H1 (cell line): ENCODE measurements around the gene LAMC3. TPM values are rescaled to one million over a fixed set of nuclear protein-coding genes. Genes with fewer than 3 reads are reported as not detected.

Experiments
- CTCF ChIA-PET: fragments of 300-600 bp; sonication (Branson Sonifier 250); formaldehyde crosslinking; loops from one replicate; lab custom pipeline; 2021; ENCODE audit not compliant: partially characterized antibody; lab: Charles Lee
- POLR2A ChIA-PET: fragments of 300-600 bp; sonication (Branson Sonifier 250); formaldehyde crosslinking; loops from one replicate; lab custom pipeline; 2021; ENCODE audit warnings: inconsistent platforms; ENCODE audit not compliant: partially characterized antibody; lab: Charles Lee
- DNase-seq, 2 experiments: peaks; one replicate each; pipeline versions ENCODE4 v3.0.0 to v3.0.0-alpha.2; 2010 to 2022; ENCODE audit warnings: low spot score in 2 of 2, low read depth in 1 of 2, mixed read lengths in 1 of 2
- FAIRE-seq: peaks from 2 replicates; lab custom pipeline; 2011; peaks lifted over from hg19 to GRCh38; lab: Jason Lieb, UNC
- H2AFZ ChIP-seq: 2 replicates; pipeline ENCODE4 v1.8.1; 2012; ENCODE audit warnings: low read length, inconsistent platforms
- H2AK5ac ChIP-seq: 2 replicates; pipeline ENCODE4 v1.6.1; 2013; ENCODE audit warnings: low read depth, low read length
- H2BK120ac ChIP-seq: replicated peaks from 2 replicates; pipeline ENCODE3; 2013; ENCODE audit warnings: low read depth, low read length, inconsistent platforms
- H2BK12ac ChIP-seq: 2 replicates; pipeline ENCODE4 v1.6.1; 2013; ENCODE audit warnings: low read depth, low read length
- H2BK15ac ChIP-seq: 2 replicates; pipeline ENCODE4 v1.6.1; 2013; ENCODE audit warnings: low read length
- H2BK20ac ChIP-seq: 2 replicates; pipeline ENCODE4 v1.6.1; 2013; ENCODE audit warnings: low read length
- H2BK5ac ChIP-seq: 2 replicates; pipeline ENCODE4 v1.6.1; 2013; ENCODE audit warnings: low read depth, low read length
- H3K14ac ChIP-seq: 2 replicates; pipeline ENCODE4 v1.6.1; 2013; ENCODE audit warnings: inconsistent platforms; ENCODE audit not compliant: insufficient read length
- H3K18ac ChIP-seq: 2 replicates; pipeline ENCODE4 v1.6.1; 2013; ENCODE audit warnings: low read length; ENCODE audit errors: extremely low read depth
- H3K23ac ChIP-seq: 2 replicates; pipeline ENCODE4 v1.6.1; 2013; ENCODE audit warnings: inconsistent platforms; ENCODE audit not compliant: insufficient read length
- H3K23me2 ChIP-seq: 2 replicates; pipeline ENCODE4 v1.6.1; 2013; ENCODE audit warnings: low read depth, low read length
- H3K27ac ChIP-seq: 2 replicates; pipeline ENCODE4 v1.6.1; 2011; ENCODE audit warnings: low read depth, low read length, inconsistent platforms
- H3K27me3 ChIP-seq, 4 experiments: replicated peaks in 1 of 4; 1 replicate in 1 of 4; 2 replicates in 3 of 4; pipeline versions ENCODE4 v1.6.1 to v1.8.1; 2011 to 2013; ENCODE audit warnings: low read length in 3 of 4, mild to moderate bottlenecking in 3 of 4, inconsistent platforms in 2 of 4, mixed read lengths in 2 of 4, moderate library complexity in 1 of 4; ENCODE audit not compliant: control insufficient read depth in 3 of 4, insufficient read depth in 3 of 4; ENCODE audit errors: extremely low read depth in 1 of 4
- H3K36me3 ChIP-seq, 4 experiments: 2 replicates each; pipeline versions ENCODE4 v1.6.1 to v1.8.1; 2011 to 2013; ENCODE audit warnings: mild to moderate bottlenecking in 4 of 4, low read length in 3 of 4, moderate library complexity in 2 of 4, control low read depth in 1 of 4, inconsistent platforms in 1 of 4; ENCODE audit not compliant: insufficient read depth in 4 of 4, control insufficient read depth in 2 of 4
- H3K4ac ChIP-seq: replicated peaks from 2 replicates; pipeline ENCODE3; 2013; ENCODE audit warnings: low read length, low read depth, mixed read lengths, inconsistent platforms; ENCODE audit not compliant: insufficient read length
- H3K4me1 ChIP-seq, 4 experiments: replicated peaks in 1 of 4; 1 replicate in 1 of 4; 2 replicates in 3 of 4; pipeline versions ENCODE4 v1.6.1 to v1.8.1; 2011 to 2013; ENCODE audit warnings: low read length in 3 of 4, inconsistent platforms in 2 of 4, mixed read lengths in 1 of 4; ENCODE audit not compliant: insufficient read depth in 4 of 4, control insufficient read depth in 3 of 4
- H3K4me2 ChIP-seq, 2 experiments: 2 replicates each; pipeline versions ENCODE4 v1.6.1 to v1.8.1; 2011 to 2013; ENCODE audit warnings: low read depth in 2 of 2, low read length in 2 of 2, control low read depth in 1 of 2, inconsistent platforms in 1 of 2, mild to moderate bottlenecking in 1 of 2; ENCODE audit not compliant: insufficient read depth in 1 of 2
- H3K4me3 ChIP-seq, 4 experiments: fragments of 200-600, 300-600 bp in 1 of 4; sonication (generic), shearing (Covaris generic), sonication (Bioruptor Twin) in 1 of 4; 2 replicates each; pipeline versions ENCODE4 v1.5.1 to v1.8.1; 2011 to 2016; ENCODE audit warnings: low read length in 4 of 4, low read depth in 3 of 4, control low read depth in 2 of 4, inconsistent platforms in 2 of 4, mild to moderate bottlenecking in 2 of 4, mixed read lengths in 1 of 4, moderate library complexity in 1 of 4; ENCODE audit not compliant: insufficient read depth in 2 of 4; ENCODE audit errors: extremely low read depth in 1 of 4
- H3K56ac ChIP-seq: replicated peaks from 2 replicates; pipeline ENCODE3; 2013; ENCODE audit warnings: low read depth, mild to moderate bottlenecking, mixed read lengths, low read length, inconsistent platforms; ENCODE audit not compliant: insufficient read length
- H3K79me1 ChIP-seq: 2 replicates; pipeline ENCODE4 v1.6.1; 2013; ENCODE audit warnings: low read depth, low read length, control low read depth
- H3K79me2 ChIP-seq, 2 experiments: 2 replicates each; pipeline versions ENCODE4 v1.6.1 to v1.8.1; 2012 to 2013; ENCODE audit warnings: low read length in 2 of 2, mild to moderate bottlenecking in 2 of 2, inconsistent platforms in 1 of 2; ENCODE audit not compliant: insufficient read depth in 2 of 2, control insufficient read depth in 1 of 2
- H3K9ac ChIP-seq, 4 experiments: replicated peaks in 1 of 4; 1 replicate in 1 of 4; 2 replicates in 3 of 4; pipeline versions ENCODE4 v1.6.1 to v1.8.1; 2011 to 2013; ENCODE audit warnings: low read depth in 3 of 4, low read length in 3 of 4, control low read depth in 2 of 4, mild to moderate bottlenecking in 2 of 4, moderate library complexity in 2 of 4, inconsistent platforms in 1 of 4; ENCODE audit errors: extremely low read depth in 1 of 4
- H3K9me3 ChIP-seq, 2 experiments: 2 replicates each; pipeline versions ENCODE4 v1.6.1 to v1.8.1; 2012 to 2013; ENCODE audit warnings: mild to moderate bottlenecking in 2 of 2, moderate library complexity in 2 of 2, control low read depth in 1 of 2, inconsistent platforms in 1 of 2, low read depth in 1 of 2, low read length in 1 of 2, mixed read lengths in 1 of 2; ENCODE audit not compliant: insufficient read depth in 2 of 2
- H4K20me1 ChIP-seq, 2 experiments: replicated peaks in 1 of 2; 2 replicates each; pipeline versions ENCODE3 to v1.8.1; 2011 to 2013; ENCODE audit warnings: inconsistent platforms in 2 of 2, low read length in 2 of 2, mild to moderate bottlenecking in 1 of 2; ENCODE audit not compliant: insufficient read depth in 2 of 2, control insufficient read depth in 1 of 2
- H4K5ac ChIP-seq: 2 replicates; pipeline ENCODE4 v1.6.1; 2013; ENCODE audit warnings: low read length, low read depth, mixed read lengths, inconsistent platforms; ENCODE audit not compliant: insufficient read length
- H4K8ac ChIP-seq: 2 replicates; pipeline ENCODE4 v1.8.0; 2013; ENCODE audit warnings: mild to moderate bottlenecking, moderate library complexity, low read length, inconsistent platforms; ENCODE audit not compliant: insufficient read depth; ENCODE audit errors: extremely low read depth
- H4K91ac ChIP-seq: replicated peaks from 2 replicates; pipeline ENCODE3; 2013; ENCODE audit warnings: low read length, mixed read lengths, inconsistent platforms; ENCODE audit not compliant: insufficient read length
- GABPA ChIP-seq: IDR thresholded peaks from 2 replicates; pipeline ENCODE4 v1.6.1; 2011; ENCODE audit warnings: mild to moderate bottlenecking, low read length, moderate library complexity, borderline replicate concordance; ENCODE audit not compliant: insufficient read depth
- JUND ChIP-seq: IDR thresholded peaks from 2 replicates; pipeline ENCODE4 v1.6.1; 2011; ENCODE audit warnings: mild to moderate bottlenecking, improper control_type of control experiment, low read length
- NANOG ChIP-seq: IDR thresholded peaks from 2 replicates; pipeline ENCODE4 v1.6.1; 2011; ENCODE audit warnings: low read length, low read depth, mild to moderate bottlenecking, inconsistent platforms; ENCODE audit not compliant: insufficient read depth, poor library complexity, severe bottlenecking
- POU5F1 ChIP-seq: IDR thresholded peaks from 2 replicates; pipeline ENCODE4 v1.6.1; 2011; ENCODE audit warnings: low read depth, mild to moderate bottlenecking, low read length, moderate library complexity
- SP1 ChIP-seq: IDR thresholded peaks from 2 replicates; pipeline ENCODE4 v1.6.1; 2011; ENCODE audit warnings: low read depth, low read length
- ZNF274 ChIP-seq: IDR thresholded peaks from 2 replicates; pipeline ENCODE4 v1.7.0; 2012; ENCODE audit warnings: low read length, borderline replicate concordance; ENCODE audit errors: extremely low read depth
- WGBS, 2 experiments: shearing (Covaris generic) in 1 of 2; methylation state at CpG; one replicate each; pipeline versions ENCODE4 v1.1.6 to v1.1.7; 2013 to 2015; ENCODE audit warnings: low lambda C conversion rate in 2 of 2, mixed read lengths in 2 of 2, inconsistent platforms in 1 of 2, low coverage in 1 of 2, missing lambda C conversion rate in 1 of 2; ENCODE audit not compliant: insufficient replicate concordance in 2 of 2, insufficient coverage in 1 of 2, insufficient read length in 1 of 2; ENCODE audit errors: extremely low coverage in 1 of 2, missing lambda C conversion rate in 1 of 2; 5-methylcytosine and 5-hydroxymethylcytosine counted together
- polyA plus RNA-seq, 7 experiments: library from polyadenylated mRNA; depleted of rRNA in 3 of 7; stranded (reverse) in 5 of 7; unstranded in 2 of 7; fragments of >200 nt in 5 of 7; fragments of 200-250 nt in 2 of 7; gene quantifications; 1 replicate in 5 of 7; 2 replicates in 1 of 7; 4 replicates in 1 of 7; pipeline versions ENCODE4 v1.2.1 to v1.2.3, GENCODE V29; 2011 to 2013; ENCODE audit warnings: missing spikeins in 2 of 7, mixed read lengths in 2 of 7
- total RNA-seq: library from RNA; stranded (reverse); fragmentation: NEBNext Ultra II Directional; extraction: Animal tissue kit (Norgen Biotek cat#: 25700); gene quantifications from 2 replicates; pipeline ENCODE4 v1.2.1, GENCODE V29; 2021

LAMC3 gene
- total and polyA plus RNA-seq, 2 of the 8 experiments (the other 6 are each of a cell fraction or from before 2014, with no cell fraction given): 9.3 to 12.3 TPM

DNA sequence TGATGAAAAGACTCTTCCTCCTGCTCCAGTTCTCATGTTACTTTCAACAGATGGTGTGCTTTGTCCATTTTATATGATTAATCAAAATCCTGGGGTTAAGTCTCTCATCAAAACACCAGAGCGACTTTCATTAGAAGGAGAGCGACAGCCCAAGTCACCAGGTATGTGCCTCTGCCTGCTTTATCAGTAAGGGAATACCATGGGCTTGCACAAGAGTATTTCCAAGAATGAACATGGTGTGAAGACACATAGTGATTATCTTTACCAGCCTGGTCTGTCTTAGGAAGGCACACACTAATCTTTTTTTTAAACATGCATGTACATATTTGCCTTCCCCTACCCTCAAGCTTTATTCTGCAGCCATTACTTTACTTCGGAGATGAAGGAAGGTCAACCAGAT lies 131.6 kb downstream of the LAMC3 start:
- Histone ChIP-seq H3K4ac (no peak overlapping the region), H3K36me3 (peaks cover 30 to 77% (median 64%) of the 10 kb centered on the region in 4 experiments), H4K20me1 (no peaks in the 10 kb centered on the region), H3K27me3 (no peaks in the 10 kb centered on the region), H4K8ac (no peak overlapping the region), H3K4me2 (no peak overlapping the region), H3K18ac (no peak overlapping the region), H2BK15ac (no peak overlapping the region), H2AFZ (no peak overlapping the region), H2BK5ac (no peak overlapping the region), H4K5ac (no peak overlapping the region), H2BK20ac (no peak overlapping the region), H4K91ac (no peak overlapping the region), H2BK120ac (no peak overlapping the region), H3K23ac (no peak overlapping the region), H3K4me1 (no peaks in the 10 kb centered on the region), H3K79me1 (no peaks in the 10 kb centered on the region), H3K79me2 (no peaks in the 10 kb centered on the region), H3K4me3 (no peak overlapping the region), H3K23me2 (no peaks in the 10 kb centered on the region), H3K27ac (no peak overlapping the region), H3K9me3 (no peaks in the 10 kb centered on the region), H2BK12ac (no peak overlapping the region), H3K14ac (no peak overlapping the region), H3K56ac (no peak overlapping the region), H2AK5ac (no peak overlapping the region), H3K9ac (no peak overlapping the region)
- WGBS, 2 experiments: 96% methylated on average over 3 of the region's 3 CpGs; no CpG with 5 or more reads in 1 of the 2 experiments
- ChIA-PET POLR2A (interaction anchor here (1.1 to 1.8 kb wide), 2 partner anchors 14 to 56 kb away, joined by 4 to 9 read pairs; partner anchors contain the start of gene NUP214), CTCF (no interaction called here)
- no peak for TF ChIP-seq NANOG
- no peak for TF ChIP-seq JUND
- no peak for TF ChIP-seq POU5F1
- no peak for TF ChIP-seq ZNF274
- no peak for TF ChIP-seq GABPA
- TF ChIP-seq SP1: no peak
- no peak for DNase-seq
- no peak for FAIRE-seq
